VCaP (cell line): Measurements from ENCODE around the gene SMAD1.
"Not testable (repeated sequence)": the region's sequence is repeated elsewhere in the genome, so short reads cannot be mapped to it uniquely, and the experiment has no call there.

Source experiments
- H3K27ac ChIP-seq: fragments of 450-650 bp; 2 replicates; pipeline ENCODE4 v1.5.1; 2017
- TF ChIP-seq, protein P1 (sequence below): fragments of 450-650 bp; conservative IDR thresholded peaks from 2 replicates; pipeline ENCODE4 v1.5.1; 2017; ENCODE audit warnings: mild to moderate bottlenecking, moderate library complexity

Gene SMAD1

DNA sequence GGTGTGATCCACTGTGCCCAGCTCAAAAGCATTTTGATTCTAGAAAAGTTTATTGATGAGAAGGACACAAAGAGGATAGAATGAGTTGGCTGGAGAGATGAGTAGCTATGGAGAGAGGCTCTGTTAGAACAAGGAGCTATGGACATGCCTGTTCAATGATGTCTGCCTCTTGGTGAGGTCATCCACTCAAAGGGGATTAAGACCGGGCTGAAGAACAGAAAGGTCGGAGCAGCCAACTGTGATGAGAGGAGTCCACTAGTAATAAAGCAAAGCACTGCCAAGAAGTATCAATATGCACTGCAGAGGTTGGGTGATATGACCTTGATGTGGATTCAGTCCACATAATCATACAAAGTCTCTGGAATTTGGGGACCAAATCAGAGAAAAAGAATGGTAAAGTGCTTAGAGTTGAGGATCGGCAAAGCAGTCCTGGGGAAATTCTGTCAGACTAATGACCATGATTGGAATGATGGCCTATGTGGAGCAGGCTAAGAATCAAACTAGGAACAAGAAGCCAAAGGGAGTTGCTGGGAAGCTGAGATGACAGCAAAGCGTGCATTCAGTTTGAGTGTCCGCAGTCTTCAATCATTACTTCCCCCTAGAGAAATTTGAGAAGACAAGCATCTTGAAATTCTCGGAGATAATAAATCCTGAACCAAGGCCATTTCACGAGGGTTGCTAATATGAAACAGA, 81.8 kb downstream of the SMAD1 start:
- TF ChIP-seq, protein P1, sequence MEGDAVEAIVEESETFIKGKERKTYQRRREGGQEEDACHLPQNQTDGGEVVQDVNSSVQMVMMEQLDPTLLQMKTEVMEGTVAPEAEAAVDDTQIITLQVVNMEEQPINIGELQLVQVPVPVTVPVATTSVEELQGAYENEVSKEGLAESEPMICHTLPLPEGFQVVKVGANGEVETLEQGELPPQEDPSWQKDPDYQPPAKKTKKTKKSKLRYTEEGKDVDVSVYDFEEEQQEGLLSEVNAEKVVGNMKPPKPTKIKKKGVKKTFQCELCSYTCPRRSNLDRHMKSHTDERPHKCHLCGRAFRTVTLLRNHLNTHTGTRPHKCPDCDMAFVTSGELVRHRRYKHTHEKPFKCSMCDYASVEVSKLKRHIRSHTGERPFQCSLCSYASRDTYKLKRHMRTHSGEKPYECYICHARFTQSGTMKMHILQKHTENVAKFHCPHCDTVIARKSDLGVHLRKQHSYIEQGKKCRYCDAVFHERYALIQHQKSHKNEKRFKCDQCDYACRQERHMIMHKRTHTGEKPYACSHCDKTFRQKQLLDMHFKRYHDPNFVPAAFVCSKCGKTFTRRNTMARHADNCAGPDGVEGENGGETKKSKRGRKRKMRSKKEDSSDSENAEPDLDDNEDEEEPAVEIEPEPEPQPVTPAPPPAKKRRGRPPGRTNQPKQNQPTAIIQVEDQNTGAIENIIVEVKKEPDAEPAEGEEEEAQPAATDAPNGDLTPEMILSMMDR: no peak
- H3K27ac ChIP-seq: no peak overlapping the region

DNA sequence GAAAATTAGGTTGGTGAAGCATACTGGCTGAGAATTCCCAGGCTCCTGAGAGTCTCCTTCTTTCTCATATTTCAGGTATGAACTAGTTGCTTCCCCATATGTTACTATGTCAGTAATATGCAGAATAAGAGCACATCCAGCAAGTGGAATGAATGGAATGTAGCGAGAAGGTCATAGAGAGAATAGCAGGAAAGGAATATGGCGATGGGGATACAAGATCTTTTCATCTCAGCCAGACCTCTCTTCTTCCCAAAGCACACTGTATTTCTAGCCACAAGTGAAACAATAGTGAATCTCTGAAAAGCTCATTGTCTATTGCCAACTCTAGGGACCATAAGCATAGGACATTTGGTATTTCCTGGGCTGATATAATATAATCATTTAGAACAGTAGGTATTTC, 82.9 kb downstream of the SMAD1 start:
- TF ChIP-seq, protein P1: no peak
- no peak overlapping the region for H3K27ac ChIP-seq

DNA sequence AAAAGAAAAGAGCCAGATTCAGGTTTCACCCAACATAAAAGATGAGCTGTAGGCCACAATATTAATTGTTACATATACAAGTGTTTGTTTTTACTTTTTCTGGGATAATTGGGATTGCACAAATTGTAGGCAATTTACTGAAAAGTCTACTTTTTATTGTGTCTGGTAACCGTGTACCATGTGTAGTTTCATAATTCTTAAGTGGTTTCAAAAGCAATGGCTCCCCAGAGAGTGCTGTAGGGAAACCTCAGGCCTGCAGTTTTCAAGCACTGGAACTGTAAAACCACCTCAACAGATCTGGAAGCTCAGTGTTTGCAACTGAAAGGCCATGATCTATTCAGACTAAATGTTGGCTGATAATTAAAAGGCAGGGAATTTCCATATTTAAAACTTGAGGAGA, 83.7 kb downstream of the SMAD1 start:
- no peak overlapping the region for H3K27ac ChIP-seq

DNA sequence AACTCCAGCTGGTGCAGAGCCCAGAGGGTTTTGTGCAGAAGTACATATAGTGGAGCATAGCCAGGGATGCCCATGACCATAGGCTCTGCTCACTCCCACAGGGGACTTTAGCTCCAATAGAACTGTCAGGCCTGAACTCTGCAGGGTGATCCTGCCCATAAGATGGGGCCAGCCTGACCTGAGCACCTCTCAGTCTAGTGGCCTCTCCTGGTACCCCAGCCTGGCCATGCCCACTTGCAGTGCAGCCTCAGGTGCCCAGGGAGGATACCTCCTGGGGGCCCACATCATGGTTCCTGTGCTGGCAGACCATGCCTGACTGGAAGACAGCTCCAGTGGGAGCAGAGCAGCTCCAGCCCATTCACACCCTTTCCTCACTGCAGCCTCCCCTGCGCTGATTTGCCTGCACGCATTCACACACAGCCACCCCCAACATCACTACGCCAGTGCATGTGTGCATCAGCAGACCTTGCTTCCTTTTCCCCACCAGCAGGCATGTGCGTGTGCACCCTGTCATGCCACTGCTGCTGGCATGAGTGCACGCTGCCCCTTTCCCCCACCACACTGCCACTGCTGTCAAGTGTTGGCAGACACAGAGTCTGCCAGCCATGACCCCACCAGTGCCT, 84.5 kb downstream of the SMAD1 start:
- TF ChIP-seq, protein P1: no peak
- H3K27ac ChIP-seq: no peak overlapping the region

More for the DNA sequence above, 83.7 kb downstream of the SMAD1 start:
- TF ChIP-seq, protein P1: no peak

DNA sequence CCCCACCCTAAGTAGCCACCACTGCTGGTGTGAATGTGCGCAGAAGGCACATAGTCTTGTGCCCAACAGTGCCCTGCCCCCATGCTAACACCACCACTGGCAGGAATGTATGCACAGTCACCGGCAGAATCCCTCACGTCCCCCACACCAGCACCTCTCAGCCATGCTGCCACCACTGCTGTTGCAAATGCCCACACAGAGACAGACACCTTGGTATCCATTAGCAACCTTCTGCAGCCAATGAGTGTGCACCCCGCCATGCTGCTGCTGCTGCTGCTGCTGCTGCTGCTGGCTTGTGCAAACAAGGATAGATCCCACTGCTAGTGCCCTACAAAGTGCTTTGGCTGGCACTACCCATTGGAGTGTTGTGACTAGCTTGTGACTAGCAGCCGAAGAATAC, 85.1 kb downstream of the SMAD1 start:
- H3K27ac ChIP-seq: no peak overlapping the region
- TF ChIP-seq, protein P1: no peak

DNA sequence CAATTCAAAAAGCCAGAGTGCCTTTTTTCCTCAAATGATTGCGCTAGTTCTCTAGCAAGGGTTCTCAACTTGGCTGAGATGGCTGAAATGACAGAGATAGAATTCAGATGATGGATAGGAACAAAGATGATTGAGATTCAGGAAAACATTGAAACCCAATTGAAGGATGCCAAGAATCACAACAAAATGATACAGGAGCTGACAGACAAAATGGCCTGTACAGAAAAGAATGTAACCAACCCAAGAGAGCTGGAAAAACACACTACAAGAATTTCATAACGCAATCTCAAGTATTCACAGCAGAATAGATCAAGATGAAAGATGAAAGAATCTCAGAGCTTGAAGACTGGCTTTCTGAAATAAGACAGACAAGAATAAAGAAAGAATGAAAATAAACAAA, 85.9 kb downstream of the SMAD1 start:
- TF ChIP-seq, protein P1: no peak
- H3K27ac ChIP-seq: no peak overlapping the region

DNA sequence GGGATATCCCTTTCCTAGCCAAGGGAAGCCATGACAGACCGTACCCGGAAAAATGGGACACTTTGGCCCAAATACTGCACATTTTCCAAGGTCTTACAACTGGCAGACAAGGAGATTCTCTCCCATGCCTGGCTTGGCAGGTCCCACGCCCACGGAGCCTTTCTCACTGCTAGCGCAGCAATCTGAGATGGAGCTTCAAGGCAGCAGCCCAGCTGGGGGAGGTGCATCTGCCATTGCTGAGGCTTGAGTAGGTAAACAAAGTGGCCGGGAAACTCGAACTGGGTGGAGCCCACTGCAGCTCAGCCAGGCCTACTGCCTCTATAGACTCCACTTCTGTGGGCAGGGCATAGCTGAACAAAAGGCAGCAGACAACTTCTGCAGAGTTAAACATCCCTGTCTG, 92.9 kb downstream of the SMAD1 start:
- not testable (repeated sequence) for H3K27ac ChIP-seq

DNA sequence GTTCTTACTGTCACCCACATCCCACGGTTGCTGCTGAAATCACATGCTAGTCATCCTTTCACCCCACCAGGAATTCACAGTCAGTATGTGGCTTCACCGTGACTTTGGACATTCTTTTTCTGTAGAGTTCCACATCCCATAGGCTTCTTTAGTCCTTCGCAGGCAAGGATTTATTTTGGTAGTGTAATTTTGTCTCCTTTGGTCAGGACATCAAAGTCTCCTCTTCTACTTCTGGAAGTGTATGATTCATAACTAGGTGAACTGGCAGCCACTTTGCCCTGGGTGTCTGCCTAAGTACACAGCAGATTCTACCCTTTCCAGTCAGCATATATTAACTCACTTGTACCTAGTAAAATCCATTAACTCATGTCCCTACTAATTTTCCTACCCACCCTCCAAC, 99.3 kb downstream of the SMAD1 start:
- H3K27ac ChIP-seq: no peak overlapping the region
- TF ChIP-seq, protein P1: no peak
